Measurements from ENCODE around the gene RBBP5.
A peak's percentile ranks its signal among the peaks of the same experiment; 100 is the strongest.

Gene RBBP5

GRCh38 chr1:205129447-205130029 is 7.8 kb upstream of the RBBP5 start:
- WGBS (ENCODE audit: insufficient coverage, insufficient read length), result no CpG with 5 or more reads among the region's 4 CpGs
- H3K27me3 ChIP-seq (ENCODE audit: control insufficient read depth, insufficient read depth, low read length), result no peaks in the 10 kb centered on the region
- no peak for DNase-seq (ENCODE audit: low read depth, low spot score)
- no peak overlapping the region for H3K27ac ChIP-seq (ENCODE audit: low read length)
- H3K9me3 ChIP-seq (ENCODE audit: control insufficient read depth, insufficient read depth, low read length), result no peaks in the 10 kb centered on the region
- H3K36me3 ChIP-seq (ENCODE audit: control insufficient read depth, insufficient read depth, low read length), result no peaks in the 10 kb centered on the region
- no peaks in the 10 kb centered on the region for H3K4me1 ChIP-seq (ENCODE audit: control insufficient read depth, insufficient read depth, low read length)
- no peak overlapping the region for H3K4me3 ChIP-seq (ENCODE audit: low read length)

GRCh38 chr1:205128050-205128449 is 6.3 kb upstream of the RBBP5 start:
- Histone ChIP-seq H3K4me3 (ENCODE audit: low read length) (no peak overlapping the region), H3K27me3 (ENCODE audit: control insufficient read depth, insufficient read depth, low read length) (no peaks in the 10 kb centered on the region), H3K27ac (ENCODE audit: low read length) (no peak overlapping the region), H3K9me3 (ENCODE audit: control insufficient read depth, insufficient read depth, low read length) (no peaks in the 10 kb centered on the region), H3K4me1 (ENCODE audit: control insufficient read depth, insufficient read depth, low read length) (no peaks in the 10 kb centered on the region), H3K36me3 (ENCODE audit: control insufficient read depth, insufficient read depth, low read length) (no peaks in the 10 kb centered on the region)
- DNase-seq (ENCODE audit: low read depth, low spot score), result no peak
- 100% methylated on average over 1 of the region's 2 CpGs for WGBS (ENCODE audit: insufficient coverage, insufficient read length)

GRCh38 chr1:205127646-205128045 is 5.9 kb upstream of the RBBP5 start:
- Histone ChIP-seq H3K4me1 (ENCODE audit: control insufficient read depth, insufficient read depth, low read length) (no peaks in the 10 kb centered on the region), H3K4me3 (ENCODE audit: low read length) (no peak overlapping the region), H3K27ac (ENCODE audit: low read length) (no peak overlapping the region), H3K36me3 (ENCODE audit: control insufficient read depth, insufficient read depth, low read length) (no peaks in the 10 kb centered on the region), H3K9me3 (ENCODE audit: control insufficient read depth, insufficient read depth, low read length) (no peaks in the 10 kb centered on the region), H3K27me3 (ENCODE audit: control insufficient read depth, insufficient read depth, low read length) (no peaks in the 10 kb centered on the region)
- no CpG with 5 or more reads among the region's 3 CpGs for WGBS (ENCODE audit: insufficient coverage, insufficient read length)
- no peak for DNase-seq (ENCODE audit: low read depth, low spot score)

GRCh38 chr1:205124726-205125125 is 2.9 kb upstream of the RBBP5 start:
- H3K4me1 ChIP-seq (ENCODE audit: control insufficient read depth, insufficient read depth, low read length), result no peaks in the 10 kb centered on the region
- no peaks in the 10 kb centered on the region for H3K36me3 ChIP-seq (ENCODE audit: control insufficient read depth, insufficient read depth, low read length)
- WGBS (ENCODE audit: insufficient coverage, insufficient read length), result no CpG with 5 or more reads among the region's 7 CpGs
- H3K27me3 ChIP-seq (ENCODE audit: control insufficient read depth, insufficient read depth, low read length), result no peaks in the 10 kb centered on the region
- H3K9me3 ChIP-seq (ENCODE audit: control insufficient read depth, insufficient read depth, low read length), result no peaks in the 10 kb centered on the region
- H3K27ac ChIP-seq (ENCODE audit: low read length), result no peak overlapping the region
- H3K4me3 ChIP-seq (ENCODE audit: low read length), result no peak overlapping the region
- DNase-seq (ENCODE audit: low read depth, low spot score), result no peak

- no peaks in the 10 kb centered on the region for H3K36me3 ChIP-seq (ENCODE audit: control insufficient read depth, insufficient read depth, low read length)
- no peaks in the 10 kb centered on the region for H3K9me3 ChIP-seq (ENCODE audit: control insufficient read depth, insufficient read depth, low read length)
- DNase-seq (ENCODE audit: low read depth, low spot score), result no peak
- H3K4me1 ChIP-seq (ENCODE audit: control insufficient read depth, insufficient read depth, low read length), result no peaks in the 10 kb centered on the region
- H3K27ac ChIP-seq (ENCODE audit: low read length), result no peak overlapping the region
- no peaks in the 10 kb centered on the region for H3K27me3 ChIP-seq (ENCODE audit: control insufficient read depth, insufficient read depth, low read length)
- WGBS (ENCODE audit: insufficient coverage, insufficient read length), result no CpG with 5 or more reads among the region's 9 CpGs
- H3K4me3 ChIP-seq (ENCODE audit: low read length), result peak overlapping the region; percentile 87; the same call in 1 of the 2 replicates
Observed at GRCh38 chr1:205122489-205122882, 708 bp upstream of the RBBP5 start.

GRCh38 chr1:205118752-205119151 is 3.0 kb downstream of the RBBP5 start:
- Histone ChIP-seq H3K9me3 (ENCODE audit: control insufficient read depth, insufficient read depth, low read length) (no peaks in the 10 kb centered on the region), H3K27ac (ENCODE audit: low read length) (no peak overlapping the region), H3K4me3 (ENCODE audit: low read length) (no peak overlapping the region), H3K36me3 (ENCODE audit: control insufficient read depth, insufficient read depth, low read length) (no peaks in the 10 kb centered on the region; the same call in 1 of the 2 replicates), H3K4me1 (ENCODE audit: control insufficient read depth, insufficient read depth, low read length) (no peaks in the 10 kb centered on the region), H3K27me3 (ENCODE audit: control insufficient read depth, insufficient read depth, low read length) (no peaks in the 10 kb centered on the region)
- WGBS (ENCODE audit: insufficient coverage, insufficient read length), result no CpG with 5 or more reads among the region's 2 CpGs
- DNase-seq (ENCODE audit: low read depth, low spot score), result no peak

- no peaks in the 10 kb centered on the region for H3K9me3 ChIP-seq (ENCODE audit: control insufficient read depth, insufficient read depth, low read length)
- H3K27ac ChIP-seq (ENCODE audit: low read length), result no peak overlapping the region
- H3K36me3 ChIP-seq (ENCODE audit: control insufficient read depth, insufficient read depth, low read length), result no peaks in the 10 kb centered on the region; the same call in 1 of the 2 replicates
- no peak for DNase-seq (ENCODE audit: low read depth, low spot score)
- no peak overlapping the region for H3K4me3 ChIP-seq (ENCODE audit: low read length)
- H3K4me1 ChIP-seq (ENCODE audit: control insufficient read depth, insufficient read depth, low read length), result no peaks in the 10 kb centered on the region
- no peaks in the 10 kb centered on the region for H3K27me3 ChIP-seq (ENCODE audit: control insufficient read depth, insufficient read depth, low read length)
Observed at GRCh38 chr1:205111354-205111753, 10.4 kb downstream of the RBBP5 start.

- Histone ChIP-seq H3K4me1 (ENCODE audit: control insufficient read depth, insufficient read depth, low read length) (no peaks in the 10 kb centered on the region), H3K4me3 (ENCODE audit: low read length) (no peak overlapping the region), H3K27ac (ENCODE audit: low read length) (no peak overlapping the region), H3K9me3 (ENCODE audit: control insufficient read depth, insufficient read depth, low read length) (no peaks in the 10 kb centered on the region), H3K36me3 (ENCODE audit: control insufficient read depth, insufficient read depth, low read length) (peaks cover 3% of the 10 kb centered on the region; the same call in 1 of the 2 replicates), H3K27me3 (ENCODE audit: control insufficient read depth, insufficient read depth, low read length) (no peaks in the 10 kb centered on the region)
- WGBS (ENCODE audit: insufficient coverage, insufficient read length), result no CpG with 5 or more reads among the region's 5 CpGs
- no peak for DNase-seq (ENCODE audit: low read depth, low spot score)
Observed at GRCh38 chr1:205109711-205110110, 12.1 kb downstream of the RBBP5 start.

- Histone ChIP-seq H3K27ac (ENCODE audit: low read length) (no peak overlapping the region), H3K4me1 (ENCODE audit: control insufficient read depth, insufficient read depth, low read length) (no peaks in the 10 kb centered on the region), H3K9me3 (ENCODE audit: control insufficient read depth, insufficient read depth, low read length) (no peaks in the 10 kb centered on the region), H3K36me3 (ENCODE audit: control insufficient read depth, insufficient read depth, low read length) (peaks cover 3% of the 10 kb centered on the region; the same call in 1 of the 2 replicates), H3K27me3 (ENCODE audit: control insufficient read depth, insufficient read depth, low read length) (no peaks in the 10 kb centered on the region), H3K4me3 (ENCODE audit: low read length) (no peak overlapping the region)
- WGBS (ENCODE audit: insufficient coverage, insufficient read length), result no CpG with 5 or more reads among the region's 1 CpG
- no peak for DNase-seq (ENCODE audit: low read depth, low spot score)
Observed at GRCh38 chr1:205109269-205109668, 12.5 kb downstream of the RBBP5 start.

GRCh38 chr1:205108464-205108863 is 13.3 kb downstream of the RBBP5 start:
- peaks cover 6% of the 10 kb centered on the region; the same call in 1 of the 2 replicates for H3K36me3 ChIP-seq (ENCODE audit: control insufficient read depth, insufficient read depth, low read length)
- H3K27ac ChIP-seq (ENCODE audit: low read length), result no peak overlapping the region
- no CpG with 5 or more reads among the region's 4 CpGs for WGBS (ENCODE audit: insufficient coverage, insufficient read length)

GRCh38 chr1:205107327-205107726 is 14.5 kb downstream of the RBBP5 start:
- 100% methylated on average over 1 of the region's 4 CpGs for WGBS (ENCODE audit: insufficient coverage, insufficient read length)
- H3K36me3 ChIP-seq (ENCODE audit: control insufficient read depth, insufficient read depth, low read length), result peaks cover 10% of the 10 kb centered on the region; the same call in 1 of the 2 replicates
- no peak overlapping the region for H3K4me3 ChIP-seq (ENCODE audit: low read length)

More at GRCh38 chr1:205108464-205108863, 13.3 kb downstream of the RBBP5 start:
- Histone ChIP-seq H3K27me3 (ENCODE audit: control insufficient read depth, insufficient read depth, low read length) (no peaks in the 10 kb centered on the region), H3K9me3 (ENCODE audit: control insufficient read depth, insufficient read depth, low read length) (no peaks in the 10 kb centered on the region), H3K4me1 (ENCODE audit: control insufficient read depth, insufficient read depth, low read length) (no peaks in the 10 kb centered on the region), H3K4me3 (ENCODE audit: low read length) (no peak overlapping the region)
- DNase-seq (ENCODE audit: low read depth, low spot score), result no peak

More at GRCh38 chr1:205107327-205107726, 14.5 kb downstream of the RBBP5 start:
- no peak for DNase-seq (ENCODE audit: low read depth, low spot score)
- Histone ChIP-seq H3K9me3 (ENCODE audit: control insufficient read depth, insufficient read depth, low read length) (no peaks in the 10 kb centered on the region), H3K27me3 (ENCODE audit: control insufficient read depth, insufficient read depth, low read length) (no peaks in the 10 kb centered on the region), H3K27ac (ENCODE audit: low read length) (no peak overlapping the region), H3K4me1 (ENCODE audit: control insufficient read depth, insufficient read depth, low read length) (no peaks in the 10 kb centered on the region)
